Suprapubic skin (tissue), 3 donors: Measurements from ENCODE around the gene CYB5D1.

Source experiments
- CTCF ChIP-seq, 2 donors: fragments of 200-600 bp in 1 of 2; fragments of 450-650 bp in 1 of 2; sonication (generic) in 1 of 2; IDR thresholded peaks; one replicate each; pipeline ENCODE4 v1.5.1; 2016 to 2019; ENCODE audit warnings: antibody characterized with exemption in 2 of 2, mild to moderate bottlenecking in 1 of 2, moderate library complexity in 1 of 2
- EP300 ChIP-seq: sonication (generic); formaldehyde crosslinking; IDR thresholded peaks from one replicate; pipeline ENCODE4 v1.6.1; 2017; ENCODE audit warnings: antibody characterized with exemption
- POLR2A ChIP-seq, 2 donors: fragments of 450-650 bp; IDR thresholded peaks; one replicate each; pipeline ENCODE4 v1.6.1; 2017; ENCODE audit warnings: antibody characterized with exemption in 2 of 2, mild to moderate bottlenecking in 2 of 2, moderate library complexity in 2 of 2

- TF ChIP-seq POLR2A (IDR thresholded peaks at IDR 0.05) (no peak), CTCF (IDR thresholded peaks at IDR 0.05) (no peak), EP300 (no peak)
Observed at GRCh38 chr17:7820231-7820630, 37.6 kb upstream of the CYB5D1 start.
